HG03521 (cell line): ENCODE results near the gene SIX3.

ENCODE experiments used
- ATAC-seq: cut with Tn5 transposase; IDR thresholded peaks from one replicate; pipeline ENCODE4 v1.9.1; 2021; ENCODE audit warnings: mild to moderate bottlenecking, moderate library complexity; ENCODE audit not compliant: unreplicated experiment

SIX3 gene

GRCh38 chr2:44942304-44943030 lies 965 bp downstream of the SIX3 start:
- ATAC-seq = no peak

DNA sequence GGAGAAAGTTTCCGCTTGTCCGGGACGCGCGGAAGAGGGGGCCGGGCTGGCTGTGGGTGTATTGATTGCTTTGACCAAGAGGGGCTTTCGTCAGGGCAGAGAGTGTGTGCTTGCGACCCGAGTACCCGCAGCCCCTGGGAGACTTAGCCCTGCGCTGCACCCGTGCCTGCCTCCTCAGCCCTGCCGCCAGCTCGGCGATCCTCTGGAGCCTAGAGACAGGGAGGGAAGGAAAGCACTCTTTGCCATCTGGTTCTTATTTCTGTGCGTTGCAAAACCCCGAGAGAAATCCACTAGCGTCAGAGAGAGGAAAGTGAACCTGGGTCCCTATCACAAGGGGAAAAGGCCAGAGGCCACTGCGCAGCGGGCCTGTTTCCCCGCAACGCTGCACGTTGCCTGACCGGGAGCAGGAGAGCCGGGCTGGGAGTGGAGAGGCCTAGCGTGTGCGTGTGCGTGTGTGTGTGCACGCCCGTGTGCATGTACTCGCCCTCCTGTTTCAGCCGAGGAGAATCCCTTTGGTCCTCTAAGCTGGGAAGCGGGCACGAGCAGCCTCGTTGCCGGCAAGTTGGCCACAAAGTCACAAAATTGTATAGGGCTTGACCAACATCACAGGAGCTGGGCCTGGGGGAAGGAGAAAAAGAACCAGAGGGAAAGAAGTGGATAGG lies 1.7 kb downstream of the SIX3 start:
- ATAC-seq = no peak

DNA sequence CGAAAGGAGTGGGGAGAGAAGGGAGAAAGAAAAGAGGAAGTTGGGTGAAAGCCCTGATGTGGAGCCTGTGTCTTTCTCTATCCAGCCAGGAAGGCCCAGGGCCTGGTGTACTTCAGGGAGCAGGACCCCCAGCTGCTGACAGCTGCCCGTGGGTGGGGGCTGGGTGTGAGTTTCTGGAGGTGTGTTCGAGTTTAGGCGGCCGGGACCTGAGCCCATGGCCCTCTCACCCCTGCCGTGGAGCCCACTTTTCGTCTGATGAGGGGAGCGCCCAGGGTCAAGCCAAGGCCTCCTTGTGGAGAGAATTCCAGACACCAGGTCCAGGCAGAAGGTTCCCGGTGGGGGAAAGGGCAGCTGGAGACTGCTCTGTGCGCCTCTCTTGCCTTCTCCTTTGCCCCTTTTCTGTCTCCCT lies 2.2 kb downstream of the SIX3 start:
- no peak for ATAC-seq

- ATAC-seq = no peak
Observed at GRCh38 chr2:44944102-44944951, 2.8 kb downstream of the SIX3 start.

- no peak for ATAC-seq
Observed at GRCh38 chr2:44944952-44945612, 3.6 kb downstream of the SIX3 start.

DNA sequence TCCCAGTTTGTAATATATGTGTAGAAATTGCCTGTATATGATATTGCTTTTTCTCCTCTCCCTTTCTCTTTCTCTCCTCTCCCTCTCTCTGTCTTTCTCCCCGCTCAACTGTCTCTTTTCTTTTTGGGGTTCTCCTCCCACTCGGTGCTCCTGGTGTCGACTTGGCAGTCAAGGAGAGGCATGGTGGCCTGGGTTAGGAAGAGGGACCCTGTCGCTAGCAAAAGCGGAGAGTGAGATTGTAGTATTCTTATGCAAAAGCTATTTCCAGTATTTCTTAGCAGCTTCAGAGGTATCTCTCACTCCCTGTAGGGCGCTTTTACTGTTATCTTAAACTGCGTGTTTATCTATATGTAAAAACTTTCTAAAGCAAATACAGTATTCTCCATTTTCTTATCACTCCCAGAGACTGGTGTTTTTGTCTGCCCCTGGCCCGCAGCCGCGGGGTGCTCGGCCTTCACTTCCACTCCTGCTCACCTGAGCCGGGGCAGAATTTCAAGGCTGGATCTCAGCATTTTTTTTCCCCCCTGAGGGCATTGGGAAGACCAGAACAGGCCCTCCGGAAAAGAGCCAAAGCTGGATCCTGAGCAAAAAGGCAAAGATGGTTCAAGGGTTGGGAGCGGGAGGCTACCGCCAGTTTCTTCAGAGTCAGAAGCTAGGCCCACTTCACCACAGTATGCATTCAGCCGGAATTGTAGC lies 4.3 kb downstream of the SIX3 start:
- ATAC-seq = no peak

DNA sequence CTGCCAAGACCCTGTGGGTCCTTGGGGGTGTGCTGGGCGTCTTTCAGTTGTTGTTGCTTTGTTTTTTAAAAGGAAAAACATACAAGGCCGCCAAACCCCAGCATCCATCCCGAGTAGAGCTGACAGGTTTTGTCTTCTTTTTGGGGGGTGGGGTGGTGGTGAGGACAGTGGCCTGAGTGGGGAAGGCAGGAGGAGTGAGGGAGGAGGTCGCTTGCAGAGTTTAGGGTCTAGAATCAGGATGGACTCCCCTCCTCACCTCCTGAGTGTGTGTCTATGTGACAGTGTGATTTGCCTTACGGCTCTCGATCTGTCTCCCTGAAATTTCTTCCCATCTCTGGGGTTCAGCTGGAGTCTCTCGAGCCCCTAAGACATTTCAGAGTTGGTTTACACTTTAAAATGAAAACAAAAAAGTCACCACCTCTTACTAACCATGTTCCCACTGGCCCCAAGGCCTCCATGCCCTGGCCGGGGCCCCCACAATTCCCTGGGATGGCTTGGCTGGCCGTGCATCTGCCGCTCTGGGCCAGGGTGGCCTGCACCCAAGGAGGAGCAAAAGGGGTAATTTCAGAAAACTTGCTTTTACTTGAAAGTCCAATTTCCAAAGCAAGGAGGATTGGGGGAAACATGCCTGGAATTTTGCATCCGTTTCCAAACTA lies 5.0 kb downstream of the SIX3 start:
- ATAC-seq = no peak

- ATAC-seq = no peak
Observed at GRCh38 chr2:44947028-44947375, 5.5 kb downstream of the SIX3 start.

- no peak for ATAC-seq
Observed at GRCh38 chr2:44948565-44949328, 7.2 kb downstream of the SIX3 start.

DNA sequence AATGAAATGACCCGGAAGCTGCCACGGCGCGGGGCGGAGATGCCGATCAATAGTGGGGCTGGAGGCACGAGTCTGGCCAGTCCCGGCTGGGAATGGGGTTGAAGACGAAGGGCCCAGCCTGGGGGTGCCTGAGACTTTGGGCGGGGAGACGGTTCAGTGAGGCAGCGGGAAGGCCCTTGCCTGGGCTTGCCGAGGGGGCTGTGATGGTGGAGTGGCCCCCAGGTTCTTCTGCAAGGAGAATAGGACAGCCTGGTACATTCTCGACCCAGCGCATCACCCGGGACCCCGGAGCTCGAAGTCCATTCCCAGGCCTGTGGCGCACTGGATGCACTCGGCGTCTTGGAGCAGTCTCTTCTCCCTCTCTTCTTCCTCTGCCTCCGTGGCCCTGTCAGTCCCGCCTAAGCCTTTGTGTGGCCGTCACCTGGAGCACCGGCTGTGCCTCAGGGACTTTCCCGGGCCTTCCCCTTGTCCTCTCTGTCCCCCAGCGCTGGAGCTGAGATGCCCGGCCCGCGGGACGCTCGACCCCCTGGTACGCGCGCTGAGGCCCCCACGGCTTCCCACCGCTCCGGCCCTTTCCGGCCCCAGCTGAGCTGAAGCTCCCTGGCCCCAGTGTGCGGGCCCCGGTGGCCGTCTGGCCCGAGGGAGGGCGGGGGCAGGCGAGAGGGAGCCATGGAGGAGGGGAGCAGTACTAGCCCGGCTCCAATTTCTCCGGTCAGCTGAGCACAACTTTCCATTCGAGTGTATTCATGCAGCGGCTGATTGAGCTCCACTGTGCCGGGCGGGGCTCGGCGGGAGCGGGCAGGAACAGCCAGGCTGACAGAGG lies 8.0 kb downstream of the SIX3 start:
- no peak for ATAC-seq

GRCh38 chr2:44950646-44951045 lies 9.1 kb downstream of the SIX3 start:
- no peak for ATAC-seq

GRCh38 chr2:44951124-44951523 lies 9.6 kb downstream of the SIX3 start:
- no peak for ATAC-seq

GRCh38 chr2:44951714-44952113 lies 10.2 kb downstream of the SIX3 start:
- no peak for ATAC-seq

- no peak for ATAC-seq
Observed at GRCh38 chr2:44952143-44952805, 10.8 kb downstream of the SIX3 start.

DNA sequence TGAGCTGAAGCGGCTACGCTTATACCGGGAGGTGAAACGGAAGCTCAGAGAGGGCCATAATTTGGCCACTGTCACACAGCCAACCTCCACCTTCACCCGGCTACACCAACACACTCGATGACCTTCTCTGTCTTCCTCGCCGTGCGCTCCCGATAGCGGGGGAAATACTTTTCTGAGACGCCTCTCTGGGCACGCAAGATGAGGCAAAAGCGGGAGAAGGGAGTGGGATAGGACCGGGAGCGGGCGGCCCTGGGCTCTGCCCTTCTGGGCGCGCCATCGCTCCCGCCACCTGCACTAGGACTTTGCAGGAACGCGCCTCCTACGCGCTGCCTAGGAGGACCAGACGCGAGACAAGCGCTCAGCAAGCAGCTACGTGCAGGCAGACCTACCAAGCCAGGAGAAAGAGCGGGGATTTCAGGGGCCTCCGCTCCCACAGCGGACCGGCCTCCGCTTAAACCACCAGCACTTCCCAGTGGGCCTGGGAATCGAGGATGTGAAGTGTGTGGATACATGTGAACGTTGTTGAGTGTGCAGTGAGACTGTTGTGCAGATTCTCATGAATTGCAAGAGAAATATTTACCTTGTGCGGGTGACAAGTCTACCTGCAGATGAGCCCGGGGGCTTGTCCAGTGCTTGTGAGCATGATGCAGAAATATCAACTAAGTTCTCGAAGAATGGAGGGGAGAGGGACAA lies 11.4 kb downstream of the SIX3 start:
- no peak for ATAC-seq

GRCh38 chr2:44953499-44953883 lies 12.0 kb downstream of the SIX3 start:
- no peak for ATAC-seq

DNA sequence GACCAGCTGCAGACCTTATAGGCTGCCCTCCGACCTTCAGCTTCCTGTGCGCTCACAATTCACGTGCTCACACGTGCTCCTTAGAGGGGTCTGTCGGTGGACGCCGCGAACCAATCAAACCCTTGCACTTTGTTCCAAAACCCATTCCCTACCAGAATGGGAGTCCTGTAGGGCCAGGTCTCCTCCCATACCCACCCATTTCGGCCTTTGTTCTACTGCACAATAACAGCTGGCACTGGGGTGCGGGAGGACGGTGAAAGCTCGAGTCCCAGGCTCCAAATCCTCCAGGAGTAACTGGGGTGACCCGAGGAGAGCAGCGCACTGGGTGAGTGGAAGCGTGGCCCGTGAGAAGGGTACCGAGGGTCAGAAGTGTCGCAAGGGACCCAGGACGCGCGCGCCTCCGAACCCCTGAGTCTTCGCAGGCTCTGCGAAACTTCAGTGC lies 13.0 kb downstream of the SIX3 start:
- no peak for ATAC-seq
